ENCODE measurements around the gene IQGAP1.

DNA sequence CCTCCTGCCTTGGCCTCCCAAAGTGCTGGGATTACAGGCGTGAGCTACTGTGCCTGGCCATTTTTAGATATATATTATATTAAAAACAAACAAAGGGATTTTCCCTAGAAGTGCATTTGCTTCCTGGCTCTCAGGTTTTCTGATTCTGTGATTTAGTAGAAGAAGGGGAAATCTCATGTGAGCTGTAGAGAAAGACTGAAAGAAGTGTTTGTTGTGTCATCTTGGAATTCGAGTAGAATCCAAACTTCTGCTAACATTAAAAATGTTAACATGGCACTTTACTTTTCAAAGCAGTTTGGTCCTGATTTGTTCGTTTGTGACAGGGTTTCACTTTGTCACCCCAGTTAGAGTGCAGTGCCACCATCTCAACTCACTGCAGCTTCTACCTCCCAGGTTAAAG, 34.9 kb downstream of the IQGAP1 start:
- no peak for TF ChIP-seq REST (IDR thresholded peaks at IDR 0.05; ENCODE audit: borderline replicate concordance in 1 of 2, low read depth in 1 of 2, low read length in 2 of 2)
- no peak for TF ChIP-seq PHF8 (CRISPR knock-in tag; IDR thresholded peaks at IDR 0.05)
- no peak for TF ChIP-seq CHD2 (IDR thresholded peaks at IDR 0.05; ENCODE audit: low read depth, low read length)
- no peak for TF ChIP-seq ZNF619 (CRISPR knock-in tag; IDR thresholded peaks at IDR 0.05)
- TF ChIP-seq CEBPB (IDR thresholded peaks at IDR 0.05; ENCODE audit: borderline replicate concordance, low read depth, low read length), result no peak
- TF ChIP-seq, protein P1, sequence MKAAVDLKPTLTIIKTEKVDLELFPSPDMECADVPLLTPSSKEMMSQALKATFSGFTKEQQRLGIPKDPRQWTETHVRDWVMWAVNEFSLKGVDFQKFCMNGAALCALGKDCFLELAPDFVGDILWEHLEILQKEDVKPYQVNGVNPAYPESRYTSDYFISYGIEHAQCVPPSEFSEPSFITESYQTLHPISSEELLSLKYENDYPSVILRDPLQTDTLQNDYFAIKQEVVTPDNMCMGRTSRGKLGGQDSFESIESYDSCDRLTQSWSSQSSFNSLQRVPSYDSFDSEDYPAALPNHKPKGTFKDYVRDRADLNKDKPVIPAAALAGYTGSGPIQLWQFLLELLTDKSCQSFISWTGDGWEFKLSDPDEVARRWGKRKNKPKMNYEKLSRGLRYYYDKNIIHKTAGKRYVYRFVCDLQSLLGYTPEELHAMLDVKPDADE (CRISPR knock-in tag; IDR thresholded peaks at IDR 0.05), result no peak
- TF ChIP-seq RBM39 (IDR thresholded peaks at IDR 0.05; ENCODE audit: low read depth, low read length, poor library complexity, severe bottlenecking), result no peak
- no peak for TF ChIP-seq FOXP4 (CRISPR knock-in tag; IDR thresholded peaks at IDR 0.05)
- TF ChIP-seq BRCA1 (CRISPR knock-in tag; IDR thresholded peaks at IDR 0.05), result no peak
- TF ChIP-seq ATF6 (CRISPR knock-in tag; conservative IDR thresholded peaks at IDR 0.05), result no peak
- TF ChIP-seq POLR2A (IDR thresholded peaks at IDR 0.05; ENCODE audit: insufficient read depth in 1 of 2, low read depth in 2 of 2, low read length in 2 of 2), result no peak
- no peak for TF ChIP-seq CTCF (CRISPR knock-in tag; IDR thresholded peaks at IDR 0.05)

All from HepG2 (cell line).